Right ventricle myocardium superior (tissue), 1 donor: ENCODE results near the gene NANOS1. TPM values are rescaled to one million over a fixed set of nuclear protein-coding genes. Genes with fewer than 3 reads are reported as not detected.

Experiments
- ATAC-seq: fragments of 200-7000 bp; cut with Tn5 transposase; one replicate; pipeline ENCODE4 v1.9.1; 2020; ENCODE audit warnings: mild to moderate bottlenecking; ENCODE audit not compliant: poor library complexity
- DNase-seq: peaks from one replicate; pipeline ENCODE4 v3.0.0-alpha.2; 2020
- intact Hi-C: fragments of 100-400 bp; cut with DNase I; formaldehyde crosslinking; loops from one replicate; pipeline ENCODE4 v1.11.2; 2022
- long read RNA-seq: library from polyadenylated mRNA; unstranded; transcript quantifications from one replicate; pipeline ENCODE4 v2.0.0, GENCODE V29; 2021
- total RNA-seq: library from RNA; stranded (reverse); fragmentation: NEBNext Ultra II Directional; extraction: Animal tissue kit (Norgen Biotek cat#: 25700); gene quantifications from one replicate; pipeline ENCODE4 v1.2.1, GENCODE V29; 2021
- donor health status: DM: no; HTN: yes; CAD: no; lungs with severe emphysema.

Gene NANOS1, protein sequence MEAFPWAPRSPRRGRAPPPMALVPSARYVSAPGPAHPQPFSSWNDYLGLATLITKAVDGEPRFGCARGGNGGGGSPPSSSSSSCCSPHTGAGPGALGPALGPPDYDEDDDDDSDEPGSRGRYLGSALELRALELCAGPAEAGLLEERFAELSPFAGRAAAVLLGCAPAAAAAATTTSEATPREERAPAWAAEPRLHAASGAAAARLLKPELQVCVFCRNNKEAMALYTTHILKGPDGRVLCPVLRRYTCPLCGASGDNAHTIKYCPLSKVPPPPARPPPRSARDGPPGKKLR
- 10.0 TPM for total RNA-seq
- long read RNA-seq, full-length matches to known transcripts = 97 of 97 reads
- long read RNA-seq, partial matches to known transcripts = 0 of 97 reads
- long read RNA-seq, other reads (novel, unspliced or antisense) = 0 of 97 reads

DNA sequence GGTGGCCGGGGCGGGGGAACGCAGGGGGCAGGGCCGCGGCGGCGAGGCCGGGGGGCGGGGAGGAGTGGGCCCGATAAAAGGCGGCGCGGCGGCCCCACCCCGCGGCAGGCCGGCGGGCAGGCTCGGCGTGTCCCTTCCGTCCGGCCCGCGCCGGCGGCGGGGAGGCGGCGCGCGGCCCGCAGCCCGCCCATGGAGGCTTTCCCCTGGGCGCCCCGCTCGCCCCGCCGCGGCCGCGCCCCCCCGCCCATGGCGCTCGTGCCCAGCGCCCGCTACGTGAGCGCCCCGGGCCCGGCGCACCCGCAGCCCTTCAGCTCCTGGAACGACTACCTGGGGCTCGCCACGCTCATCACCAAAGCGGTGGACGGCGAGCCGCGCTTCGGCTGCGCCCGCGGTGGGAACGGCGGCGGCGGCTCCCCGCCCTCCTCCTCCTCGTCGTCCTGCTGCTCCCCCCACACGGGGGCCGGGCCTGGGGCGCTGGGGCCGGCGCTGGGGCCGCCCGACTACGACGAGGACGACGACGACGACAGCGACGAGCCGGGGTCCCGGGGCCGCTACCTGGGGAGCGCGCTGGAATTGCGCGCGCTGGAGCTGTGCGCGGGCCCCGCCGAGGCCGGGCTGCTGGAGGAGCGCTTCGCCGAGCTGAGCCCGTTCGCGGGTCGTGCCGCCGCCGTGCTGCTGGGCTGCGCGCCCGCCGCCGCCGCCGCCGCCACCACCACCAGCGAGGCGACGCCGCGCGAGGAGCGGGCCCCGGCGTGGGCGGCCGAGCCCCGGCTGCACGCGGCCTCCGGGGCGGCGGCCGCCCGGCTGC, at the start of gene NANOS1:
Gene NANOS1, plus strand, starts transcription at position 102 of the 808 bp plus-strand sequence. Its CDS starts 88 bp downstream, at position 190.
- ATAC-seq (no peak), DNase-seq (peak; percentile 48)

DNA sequence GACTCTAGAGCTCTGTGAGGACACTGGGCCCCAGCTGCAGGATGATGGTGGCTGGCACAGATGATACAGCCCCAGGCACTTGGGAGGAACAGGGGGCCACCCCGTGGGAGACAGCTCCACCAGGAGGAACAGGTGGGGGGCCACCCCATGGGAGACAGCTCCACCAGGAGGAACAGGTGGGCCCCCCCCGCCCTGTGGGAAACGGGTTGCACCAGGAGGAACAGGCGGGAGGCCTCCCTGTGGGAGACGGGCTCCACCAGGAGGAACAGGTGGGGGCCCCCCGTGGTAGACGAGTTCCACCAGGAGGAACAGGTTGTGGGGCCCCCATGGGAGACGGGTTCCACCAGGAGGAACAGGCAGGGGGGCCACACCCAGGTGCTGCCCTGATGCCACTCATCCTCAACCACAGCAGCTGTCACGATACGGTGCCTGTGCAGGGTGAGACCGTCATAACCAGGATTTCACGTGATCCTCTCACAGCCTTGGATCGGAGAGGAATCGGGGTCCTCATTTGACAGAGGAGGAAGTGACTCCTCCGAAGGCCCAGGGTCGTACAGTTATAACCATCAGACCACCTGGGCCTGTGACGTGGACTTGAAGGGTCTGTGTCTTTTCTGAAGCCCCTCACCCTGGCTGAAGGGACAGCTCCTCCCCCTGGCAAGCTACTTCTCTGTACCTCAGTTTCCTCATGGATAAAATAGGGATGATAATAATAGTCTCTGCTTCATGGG, 49.2 kb upstream of the NANOS1 start:
- intact Hi-C loops = no loop called here
- ATAC-seq (peak; percentile 10), DNase-seq (no peak)

More for the DNA sequence above, at the start of gene NANOS1:
- intact Hi-C loops = no loop called here

GRCh38 chr10:118980870-118981269, 48.6 kb upstream of the NANOS1 start:
- DNase-seq = no peak
- no peak for ATAC-seq
- intact Hi-C loops = no loop called here

- DNase-seq (no peak), ATAC-seq (no peak)
- intact Hi-C loops = no loop called here
Observed at GRCh38 chr10:118981946-118982345, 47.6 kb upstream of the NANOS1 start.

GRCh38 chr10:118982366-118982765, 47.1 kb upstream of the NANOS1 start:
- no peak for DNase-seq
- intact Hi-C loops = no loop called here
- no peak for ATAC-seq

DNA sequence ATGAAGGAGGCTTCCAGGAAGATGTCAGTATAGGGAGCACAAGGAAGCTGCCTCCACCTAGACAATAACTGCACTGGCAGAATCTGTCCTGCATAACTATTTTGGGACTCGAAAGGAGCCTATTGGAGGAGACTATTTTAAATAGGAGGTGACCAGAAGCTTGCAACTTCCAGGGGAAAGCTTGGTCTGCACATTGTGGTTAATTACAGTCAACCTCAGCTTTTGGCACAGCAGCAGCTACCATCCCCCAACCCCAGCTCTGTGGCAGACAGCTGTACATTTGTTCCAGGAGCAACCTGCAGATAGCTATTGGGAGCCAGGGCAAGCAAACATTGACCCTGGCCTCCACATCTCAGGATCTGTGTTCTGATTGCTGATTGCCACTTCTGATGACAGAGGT, 46.3 kb upstream of the NANOS1 start:
- intact Hi-C loops = no loop called here
- DNase-seq (no peak), ATAC-seq (peak; percentile 76)

GRCh38 chr10:118985576-118985975, 43.9 kb upstream of the NANOS1 start:
- intact Hi-C loops = no loop called here
- no peak for DNase-seq
- ATAC-seq = no peak

- ATAC-seq (no peak), DNase-seq (no peak)
- intact Hi-C loops = no loop called here
Observed at GRCh38 chr10:118986815-118987790, 42.4 kb upstream of the NANOS1 start.

DNA sequence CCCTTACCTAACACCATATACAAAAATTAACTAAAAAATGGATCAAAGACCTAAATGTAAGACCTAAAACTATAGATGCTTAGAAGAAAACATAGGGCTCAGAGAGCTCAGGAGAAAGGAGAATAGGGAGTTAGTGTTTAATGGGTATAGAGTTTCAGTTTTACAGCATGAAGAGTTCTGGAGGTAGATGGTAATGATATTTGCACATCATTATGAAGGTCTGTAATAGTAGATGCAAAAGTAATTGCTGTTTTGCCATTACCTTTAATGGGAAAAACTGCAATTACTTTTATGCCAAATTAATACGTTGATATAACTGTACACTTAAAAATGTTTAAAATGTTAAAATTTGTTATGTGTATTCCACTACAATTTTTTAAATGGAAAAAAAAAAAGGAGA, 39.2 kb upstream of the NANOS1 start:
- intact Hi-C loops = no loop called here
- ATAC-seq (no peak), DNase-seq (no peak)

DNA sequence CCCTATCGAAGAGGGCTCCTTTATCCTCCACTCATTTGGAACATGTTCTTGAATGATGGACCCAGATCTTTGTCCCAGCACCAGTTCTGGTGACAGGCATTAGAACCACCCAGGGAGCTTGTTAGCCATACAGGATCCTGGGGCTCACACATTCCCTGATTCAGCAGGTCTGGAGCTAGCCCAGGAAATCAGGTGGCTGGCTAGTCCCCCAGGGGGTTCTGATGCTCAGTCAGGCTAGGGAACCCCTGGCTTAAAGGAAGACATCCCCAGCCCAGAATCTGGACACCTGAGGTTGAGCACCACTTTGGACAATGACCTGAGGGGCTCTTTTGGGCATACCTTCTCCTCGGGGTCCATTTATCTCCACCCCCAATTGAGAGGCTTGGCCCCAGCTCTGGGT, 37.0 kb upstream of the NANOS1 start:
- DNase-seq (no peak), ATAC-seq (no peak)
- intact Hi-C loops = no loop called here

DNA sequence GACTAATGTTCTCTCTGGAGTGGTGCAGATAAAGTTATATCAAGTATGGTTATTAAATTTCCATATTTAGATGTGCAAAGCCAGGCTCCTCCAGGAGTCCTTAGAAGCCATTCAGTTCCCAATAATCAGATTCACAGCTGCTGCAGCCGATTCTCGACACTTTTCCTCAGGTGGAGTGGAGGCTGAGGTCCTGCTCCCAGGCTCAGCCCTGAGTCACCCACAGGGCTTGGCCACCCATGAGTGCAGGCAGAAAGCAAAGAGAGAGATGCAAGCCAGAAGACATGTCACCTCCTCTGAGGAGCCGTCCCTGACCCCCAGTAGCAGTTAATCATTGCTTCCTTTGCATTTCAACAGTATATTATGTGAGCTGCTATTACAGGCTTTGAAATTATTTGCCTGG, 36.3 kb upstream of the NANOS1 start:
- intact Hi-C loops = no loop called here
- DNase-seq (no peak), ATAC-seq (no peak)

GRCh38 chr10:118994321-118994720, 35.2 kb upstream of the NANOS1 start:
- ATAC-seq = no peak
- DNase-seq = no peak
- intact Hi-C loops = no loop called here

DNA sequence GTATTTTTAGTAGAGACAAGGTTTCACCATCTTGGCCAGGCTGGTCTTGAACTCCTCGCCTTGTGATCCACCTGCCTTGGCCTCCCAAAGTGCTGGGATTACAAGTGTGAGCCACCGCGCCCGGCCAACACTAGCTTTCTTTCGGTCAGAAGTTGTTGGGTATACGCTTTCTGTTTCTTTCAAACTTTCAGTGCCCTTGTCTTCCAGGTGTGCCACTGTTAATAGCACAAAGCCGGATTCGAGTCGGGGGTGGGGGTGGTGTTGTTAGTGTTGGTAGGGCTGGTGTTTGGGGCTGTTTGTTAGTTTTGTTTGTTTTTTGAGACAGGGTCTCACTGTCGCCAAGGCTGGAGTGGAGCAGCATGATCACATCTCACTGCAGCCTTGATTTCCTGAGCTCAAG, 33.8 kb upstream of the NANOS1 start:
- no peak for DNase-seq
- intact Hi-C loops = no loop called here
- no peak for ATAC-seq

- ATAC-seq (no peak), DNase-seq (no peak)
- intact Hi-C loops = no loop called here
Observed at GRCh38 chr10:118997379-118997778, 32.1 kb upstream of the NANOS1 start.

DNA sequence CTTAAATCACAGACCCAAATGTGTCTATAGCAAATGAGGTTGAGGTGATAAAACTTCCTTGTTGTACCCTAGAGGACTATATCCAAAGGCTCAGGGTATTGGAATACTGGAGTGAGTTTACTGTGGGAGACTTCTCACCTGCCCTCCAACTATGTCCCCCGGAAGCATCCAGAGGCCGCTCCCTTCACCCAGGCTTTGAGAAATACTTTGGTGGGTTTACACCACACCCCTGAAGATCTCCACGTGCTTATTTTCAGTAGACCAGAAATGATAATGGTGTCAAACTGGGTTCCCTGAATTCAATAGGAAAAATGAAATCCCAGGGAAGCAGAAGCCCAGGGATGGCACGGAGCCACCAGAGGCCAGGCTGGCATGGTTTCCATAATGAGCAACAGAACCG, 31.3 kb upstream of the NANOS1 start:
- DNase-seq = no peak
- intact Hi-C loops = no loop called here
- ATAC-seq = no peak

DNA sequence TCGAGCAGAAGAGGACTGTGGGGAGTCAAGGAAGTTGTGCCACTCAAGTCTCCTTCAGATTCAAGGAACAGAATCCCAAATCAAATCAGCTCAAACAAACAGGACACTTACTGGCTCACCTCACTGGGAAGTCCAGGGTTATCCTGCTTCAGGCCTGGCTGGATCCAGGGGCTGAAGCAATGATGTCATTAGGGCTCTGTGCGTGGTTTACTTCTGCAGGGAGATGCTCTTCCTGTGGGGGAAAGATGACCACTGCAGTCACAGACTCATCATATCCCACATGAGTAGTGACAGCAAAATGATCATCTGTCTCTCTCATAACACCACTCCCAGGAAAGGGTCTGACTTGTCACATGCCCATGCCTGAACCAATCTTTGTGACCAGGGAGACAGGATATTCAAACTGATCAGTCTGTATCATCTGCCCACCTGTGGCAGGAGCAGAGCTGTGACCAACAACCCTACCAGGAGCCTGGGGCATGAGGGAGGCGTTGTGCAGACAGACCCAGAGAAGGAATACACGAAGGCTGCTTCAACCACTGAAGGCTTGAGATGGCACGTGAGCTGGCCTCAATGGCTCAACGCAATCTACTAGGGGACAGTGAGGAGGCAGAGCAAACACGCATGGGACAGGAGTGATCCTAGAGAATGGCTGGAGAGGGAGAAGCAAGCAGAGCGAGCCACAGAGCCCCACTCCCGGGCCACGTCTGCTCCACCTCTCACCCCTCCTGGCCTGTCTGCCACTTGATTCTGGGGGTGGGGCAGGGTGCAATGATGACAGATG, 27.6 kb upstream of the NANOS1 start:
- ATAC-seq (no peak), DNase-seq (no peak)
- intact Hi-C loops = no loop called here

DNA sequence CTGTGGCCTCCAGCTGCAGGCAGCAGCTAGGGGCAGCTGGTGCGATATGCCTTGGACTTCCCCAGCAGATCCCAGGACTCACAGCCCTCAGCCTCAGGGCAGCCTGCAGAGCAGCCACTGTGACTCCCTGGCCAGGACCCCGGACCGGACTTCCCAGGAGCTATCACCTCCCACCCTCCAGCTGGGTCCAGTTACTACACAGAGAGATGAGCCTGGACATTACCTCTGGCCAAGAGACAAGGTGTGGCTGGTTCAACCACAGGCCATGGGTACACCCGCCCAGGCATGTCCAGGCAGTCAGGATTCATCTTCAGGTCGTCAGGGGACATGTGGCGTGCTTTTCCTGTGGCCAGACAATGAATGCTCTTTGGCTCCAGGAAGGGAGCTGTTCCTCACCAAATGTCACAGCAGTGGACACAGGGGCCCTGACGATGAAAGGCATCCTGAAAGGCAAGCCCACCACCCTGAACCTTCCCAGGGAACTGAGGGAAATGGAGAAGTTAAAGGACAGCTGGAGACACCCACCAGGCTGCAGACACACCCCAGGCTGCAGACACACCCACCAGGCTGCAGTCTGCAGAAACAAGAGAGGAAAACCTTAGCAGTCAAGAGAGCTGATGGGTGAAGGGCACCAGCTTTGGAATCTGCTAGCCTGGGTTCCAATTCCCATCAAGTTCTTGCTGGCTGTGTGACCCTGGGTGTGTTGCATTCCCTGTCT, 25.8 kb upstream of the NANOS1 start:
- ATAC-seq = no peak
- DNase-seq = no peak
- intact Hi-C loops = no loop called here
